GM23338 (cell line): ENCODE results near the gene GTF3C1. TPM values are rescaled to one million over a fixed set of nuclear protein-coding genes. Genes with fewer than 3 reads are reported as not detected.

Experiments
- ATAC-seq: fragments of 200-7000 bp; cut with Tn5 transposase; 3 replicates; pipeline ENCODE4 v1.9.1; 2020
- DNase-seq: peaks from one replicate; pipeline ENCODE4 v3.0.0-alpha.2; 2015; ENCODE audit warnings: low spot score
- H2AFZ ChIP-seq: fragments of 200-600 bp; sonication (generic); 2 replicates; pipeline ENCODE4 v1.8.0; 2016; ENCODE audit warnings: antibody characterized with exemption, mild to moderate bottlenecking, moderate library complexity
- H3F3A ChIP-seq: fragments of 200-600 bp; sonication (generic); replicated peaks from 2 replicates; pipeline ENCODE4 v1.8.0; 2017; ENCODE audit warnings: antibody characterized with exemption, mixed run types, low read depth
- H3K27ac ChIP-seq: fragments of 200-600 bp; sonication (generic); 2 replicates; pipeline ENCODE4 v1.6.1; 2016; ENCODE audit warnings: low read depth
- H3K27me3 ChIP-seq: fragments of 200-600 bp; sonication (generic); 2 replicates; pipeline ENCODE4 v1.8.0; 2016; ENCODE audit warnings: mild to moderate bottlenecking, mixed run types, moderate library complexity; ENCODE audit not compliant: insufficient read depth
- H3K36me3 ChIP-seq: fragments of 200-600 bp; sonication (generic); 2 replicates; pipeline ENCODE4 v1.8.0; 2016; ENCODE audit warnings: mild to moderate bottlenecking; ENCODE audit not compliant: insufficient read depth
- H3K4me1 ChIP-seq: fragments of 200-600 bp; sonication (generic); 2 replicates; pipeline ENCODE4 v1.8.0; 2016; ENCODE audit warnings: mild to moderate bottlenecking, moderate library complexity; ENCODE audit not compliant: insufficient read depth
- H3K4me2 ChIP-seq: fragments of 200-600 bp; sonication (generic); 2 replicates; pipeline ENCODE4 v1.7.1; 2017; ENCODE audit warnings: mixed run types
- H3K4me3 ChIP-seq: fragments of 200-600 bp; sonication (generic); 2 replicates; pipeline ENCODE4 v1.6.1; 2016; ENCODE audit warnings: mixed run types
- H3K79me2 ChIP-seq: fragments of 200-600 bp; sonication (generic); replicated peaks from 2 replicates; pipeline ENCODE4 v1.8.0; 2017; ENCODE audit warnings: mild to moderate bottlenecking; ENCODE audit not compliant: insufficient read depth
- H3K9me2 ChIP-seq: fragments of 200-600 bp; sonication (generic); 2 replicates; pipeline ENCODE4 v1.8.0; 2017; ENCODE audit not compliant: insufficient read depth
- H4K20me1 ChIP-seq: fragments of 200-600 bp; sonication (generic); replicated peaks from 2 replicates; pipeline ENCODE4 v1.8.0; 2017; ENCODE audit warnings: mild to moderate bottlenecking; ENCODE audit not compliant: insufficient read depth
- H3K27ac Mint-ChIP-seq: 2 replicates; pipeline ENCODE4 v1.8.0; 2020; ENCODE audit warnings: inconsistent platforms, mild to moderate bottlenecking, moderate library complexity, mixed read lengths
- H3K27me3 Mint-ChIP-seq: 3 replicates; pipeline ENCODE4 v1.8.0; 2022; ENCODE audit warnings: low read depth, mild to moderate bottlenecking, moderate library complexity, mixed read lengths, inconsistent platforms; ENCODE audit not compliant: insufficient read depth, poor library complexity
- H3K36me3 Mint-ChIP-seq: 3 replicates; pipeline ENCODE4 v1.8.0; 2021; ENCODE audit warnings: low read depth, mild to moderate bottlenecking, inconsistent platforms, moderate library complexity, mixed read lengths
- H3K4me1 Mint-ChIP-seq: 3 replicates; pipeline ENCODE4 v1.8.0; 2020; ENCODE audit warnings: mild to moderate bottlenecking, inconsistent platforms, mixed read lengths
- H3K4me3 Mint-ChIP-seq: 3 replicates; pipeline ENCODE4 v1.8.0; 2021; ENCODE audit warnings: moderate library complexity, mild to moderate bottlenecking, inconsistent platforms, mixed read lengths
- H3K9me3 Mint-ChIP-seq: 3 replicates; pipeline ENCODE4 v1.8.0; 2020; ENCODE audit warnings: moderate library complexity, mild to moderate bottlenecking, inconsistent platforms, mixed read lengths
- CTCF ChIP-seq, 2 experiments: fragments of 200-600 bp in 1 of 2; sonication (generic) in 1 of 2; conservative IDR thresholded peaks; 2 replicates each; pipeline versions ENCODE4 v1.5.1 to v1.6.1; 2016 to 2017; ENCODE audit warnings: antibody characterized with exemption in 2 of 2, low read depth in 2 of 2, mild to moderate bottlenecking in 2 of 2, moderate library complexity in 1 of 2
- EZH2 ChIP-seq: fragments of 200-600 bp; sonication (generic); IDR thresholded peaks from one replicate; pipeline ENCODE4 v1.8.0; 2017; ENCODE audit warnings: antibody characterized with exemption, mild to moderate bottlenecking, low read depth; ENCODE audit not compliant: unreplicated experiment
- NANOG ChIP-seq: IDR thresholded peaks from 2 replicates; pipeline ENCODE4 v1.6.1; 2016; ENCODE audit warnings: antibody characterized with exemption, borderline replicate concordance
- POLR2AphosphoS5 ChIP-seq: IDR thresholded peaks from 2 replicates; pipeline ENCODE4 v1.6.1; 2016; ENCODE audit warnings: antibody characterized with exemption, low read depth
- STAT1 ChIP-seq: IDR thresholded peaks from one replicate; pipeline ENCODE4 v1.6.1; 2016; ENCODE audit warnings: antibody characterized with exemption; ENCODE audit not compliant: unreplicated experiment
- polyA plus RNA-seq: library from polyadenylated mRNA; unstranded; fragments of >200 nt; fragmentation: Nextera tagmentation; extraction: Ambion mirVana; gene quantifications from 2 replicates; pipeline ENCODE4 v1.2.1, GENCODE V29; 2016
- total RNA-seq: library from RNA; depleted of rRNA; stranded (reverse); fragments of >200 nt; shearing (Covaris generic); gene quantifications from 2 replicates; pipeline ENCODE4 v1.2.3, GENCODE V29; 2014
- TF ChIP-seq, protein P1 (sequence below): IDR thresholded peaks from one replicate; pipeline ENCODE4 v1.6.1; 2018; ENCODE audit warnings: antibody characterized with exemption; ENCODE audit not compliant: unreplicated experiment
- TF ChIP-seq, protein P2 (sequence below): IDR thresholded peaks from 2 replicates; pipeline ENCODE4 v1.6.1; 2016; ENCODE audit warnings: antibody characterized with exemption
- TF ChIP-seq, protein P3 (sequence below): fragments of 250-450 bp; sonication (Bioruptor Pico); IDR thresholded peaks from 2 replicates; pipeline ENCODE4 v1.5.0; 2020; ENCODE audit warnings: mild to moderate bottlenecking, moderate library complexity

The GTF3C1 gene
- total and polyA plus RNA-seq, 2 experiments from 2014 or later: 78.5 to 138 TPM

GRCh38 chr16:27558434-27558833 lies 8.7 kb upstream of the GTF3C1 start (continued):
- TF ChIP-seq, protein P1, sequence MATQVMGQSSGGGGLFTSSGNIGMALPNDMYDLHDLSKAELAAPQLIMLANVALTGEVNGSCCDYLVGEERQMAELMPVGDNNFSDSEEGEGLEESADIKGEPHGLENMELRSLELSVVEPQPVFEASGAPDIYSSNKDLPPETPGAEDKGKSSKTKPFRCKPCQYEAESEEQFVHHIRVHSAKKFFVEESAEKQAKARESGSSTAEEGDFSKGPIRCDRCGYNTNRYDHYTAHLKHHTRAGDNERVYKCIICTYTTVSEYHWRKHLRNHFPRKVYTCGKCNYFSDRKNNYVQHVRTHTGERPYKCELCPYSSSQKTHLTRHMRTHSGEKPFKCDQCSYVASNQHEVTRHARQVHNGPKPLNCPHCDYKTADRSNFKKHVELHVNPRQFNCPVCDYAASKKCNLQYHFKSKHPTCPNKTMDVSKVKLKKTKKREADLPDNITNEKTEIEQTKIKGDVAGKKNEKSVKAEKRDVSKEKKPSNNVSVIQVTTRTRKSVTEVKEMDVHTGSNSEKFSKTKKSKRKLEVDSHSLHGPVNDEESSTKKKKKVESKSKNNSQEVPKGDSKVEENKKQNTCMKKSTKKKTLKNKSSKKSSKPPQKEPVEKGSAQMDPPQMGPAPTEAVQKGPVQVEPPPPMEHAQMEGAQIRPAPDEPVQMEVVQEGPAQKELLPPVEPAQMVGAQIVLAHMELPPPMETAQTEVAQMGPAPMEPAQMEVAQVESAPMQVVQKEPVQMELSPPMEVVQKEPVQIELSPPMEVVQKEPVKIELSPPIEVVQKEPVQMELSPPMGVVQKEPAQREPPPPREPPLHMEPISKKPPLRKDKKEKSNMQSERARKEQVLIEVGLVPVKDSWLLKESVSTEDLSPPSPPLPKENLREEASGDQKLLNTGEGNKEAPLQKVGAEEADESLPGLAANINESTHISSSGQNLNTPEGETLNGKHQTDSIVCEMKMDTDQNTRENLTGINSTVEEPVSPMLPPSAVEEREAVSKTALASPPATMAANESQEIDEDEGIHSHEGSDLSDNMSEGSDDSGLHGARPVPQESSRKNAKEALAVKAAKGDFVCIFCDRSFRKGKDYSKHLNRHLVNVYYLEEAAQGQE: no peak
- no peak for TF ChIP-seq STAT1
- TF ChIP-seq EZH2: no peak
- TF ChIP-seq CTCF (conservative IDR thresholded peaks at IDR 0.05; ENCODE audit: low read depth in 2 of 2): no peak

DNA sequence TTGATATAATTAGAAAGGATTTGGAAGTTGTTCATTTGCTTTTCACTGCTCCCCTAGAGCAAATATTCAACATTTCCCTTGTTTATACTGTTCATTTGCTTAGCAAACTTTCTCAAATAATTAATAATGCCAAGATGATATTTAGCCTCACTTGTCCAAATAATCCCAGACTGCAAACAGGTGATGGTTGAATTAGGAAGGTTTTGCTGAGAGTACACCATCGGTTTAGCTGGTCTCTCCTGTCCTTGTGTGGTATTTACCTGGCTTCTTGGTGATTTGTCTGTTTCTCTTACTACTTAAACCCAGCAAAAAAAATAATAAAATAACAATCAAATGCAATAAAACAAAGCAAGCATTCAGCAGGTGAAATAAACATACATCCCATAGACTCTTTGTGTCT lies 6.8 kb upstream of the GTF3C1 start:
- H3F3A ChIP-seq: no peaks in the 10 kb centered on the region
- no peaks in the 10 kb centered on the region for H3K36me3 Mint-ChIP-seq
- H3K27me3 ChIP-seq: no peaks in the 10 kb centered on the region
- TF ChIP-seq, protein P2, sequence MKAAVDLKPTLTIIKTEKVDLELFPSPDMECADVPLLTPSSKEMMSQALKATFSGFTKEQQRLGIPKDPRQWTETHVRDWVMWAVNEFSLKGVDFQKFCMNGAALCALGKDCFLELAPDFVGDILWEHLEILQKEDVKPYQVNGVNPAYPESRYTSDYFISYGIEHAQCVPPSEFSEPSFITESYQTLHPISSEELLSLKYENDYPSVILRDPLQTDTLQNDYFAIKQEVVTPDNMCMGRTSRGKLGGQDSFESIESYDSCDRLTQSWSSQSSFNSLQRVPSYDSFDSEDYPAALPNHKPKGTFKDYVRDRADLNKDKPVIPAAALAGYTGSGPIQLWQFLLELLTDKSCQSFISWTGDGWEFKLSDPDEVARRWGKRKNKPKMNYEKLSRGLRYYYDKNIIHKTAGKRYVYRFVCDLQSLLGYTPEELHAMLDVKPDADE: no peak
- TF ChIP-seq NANOG (no peak), EZH2 (no peak), POLR2AphosphoS5 (no peak)
- TF ChIP-seq, protein P3, sequence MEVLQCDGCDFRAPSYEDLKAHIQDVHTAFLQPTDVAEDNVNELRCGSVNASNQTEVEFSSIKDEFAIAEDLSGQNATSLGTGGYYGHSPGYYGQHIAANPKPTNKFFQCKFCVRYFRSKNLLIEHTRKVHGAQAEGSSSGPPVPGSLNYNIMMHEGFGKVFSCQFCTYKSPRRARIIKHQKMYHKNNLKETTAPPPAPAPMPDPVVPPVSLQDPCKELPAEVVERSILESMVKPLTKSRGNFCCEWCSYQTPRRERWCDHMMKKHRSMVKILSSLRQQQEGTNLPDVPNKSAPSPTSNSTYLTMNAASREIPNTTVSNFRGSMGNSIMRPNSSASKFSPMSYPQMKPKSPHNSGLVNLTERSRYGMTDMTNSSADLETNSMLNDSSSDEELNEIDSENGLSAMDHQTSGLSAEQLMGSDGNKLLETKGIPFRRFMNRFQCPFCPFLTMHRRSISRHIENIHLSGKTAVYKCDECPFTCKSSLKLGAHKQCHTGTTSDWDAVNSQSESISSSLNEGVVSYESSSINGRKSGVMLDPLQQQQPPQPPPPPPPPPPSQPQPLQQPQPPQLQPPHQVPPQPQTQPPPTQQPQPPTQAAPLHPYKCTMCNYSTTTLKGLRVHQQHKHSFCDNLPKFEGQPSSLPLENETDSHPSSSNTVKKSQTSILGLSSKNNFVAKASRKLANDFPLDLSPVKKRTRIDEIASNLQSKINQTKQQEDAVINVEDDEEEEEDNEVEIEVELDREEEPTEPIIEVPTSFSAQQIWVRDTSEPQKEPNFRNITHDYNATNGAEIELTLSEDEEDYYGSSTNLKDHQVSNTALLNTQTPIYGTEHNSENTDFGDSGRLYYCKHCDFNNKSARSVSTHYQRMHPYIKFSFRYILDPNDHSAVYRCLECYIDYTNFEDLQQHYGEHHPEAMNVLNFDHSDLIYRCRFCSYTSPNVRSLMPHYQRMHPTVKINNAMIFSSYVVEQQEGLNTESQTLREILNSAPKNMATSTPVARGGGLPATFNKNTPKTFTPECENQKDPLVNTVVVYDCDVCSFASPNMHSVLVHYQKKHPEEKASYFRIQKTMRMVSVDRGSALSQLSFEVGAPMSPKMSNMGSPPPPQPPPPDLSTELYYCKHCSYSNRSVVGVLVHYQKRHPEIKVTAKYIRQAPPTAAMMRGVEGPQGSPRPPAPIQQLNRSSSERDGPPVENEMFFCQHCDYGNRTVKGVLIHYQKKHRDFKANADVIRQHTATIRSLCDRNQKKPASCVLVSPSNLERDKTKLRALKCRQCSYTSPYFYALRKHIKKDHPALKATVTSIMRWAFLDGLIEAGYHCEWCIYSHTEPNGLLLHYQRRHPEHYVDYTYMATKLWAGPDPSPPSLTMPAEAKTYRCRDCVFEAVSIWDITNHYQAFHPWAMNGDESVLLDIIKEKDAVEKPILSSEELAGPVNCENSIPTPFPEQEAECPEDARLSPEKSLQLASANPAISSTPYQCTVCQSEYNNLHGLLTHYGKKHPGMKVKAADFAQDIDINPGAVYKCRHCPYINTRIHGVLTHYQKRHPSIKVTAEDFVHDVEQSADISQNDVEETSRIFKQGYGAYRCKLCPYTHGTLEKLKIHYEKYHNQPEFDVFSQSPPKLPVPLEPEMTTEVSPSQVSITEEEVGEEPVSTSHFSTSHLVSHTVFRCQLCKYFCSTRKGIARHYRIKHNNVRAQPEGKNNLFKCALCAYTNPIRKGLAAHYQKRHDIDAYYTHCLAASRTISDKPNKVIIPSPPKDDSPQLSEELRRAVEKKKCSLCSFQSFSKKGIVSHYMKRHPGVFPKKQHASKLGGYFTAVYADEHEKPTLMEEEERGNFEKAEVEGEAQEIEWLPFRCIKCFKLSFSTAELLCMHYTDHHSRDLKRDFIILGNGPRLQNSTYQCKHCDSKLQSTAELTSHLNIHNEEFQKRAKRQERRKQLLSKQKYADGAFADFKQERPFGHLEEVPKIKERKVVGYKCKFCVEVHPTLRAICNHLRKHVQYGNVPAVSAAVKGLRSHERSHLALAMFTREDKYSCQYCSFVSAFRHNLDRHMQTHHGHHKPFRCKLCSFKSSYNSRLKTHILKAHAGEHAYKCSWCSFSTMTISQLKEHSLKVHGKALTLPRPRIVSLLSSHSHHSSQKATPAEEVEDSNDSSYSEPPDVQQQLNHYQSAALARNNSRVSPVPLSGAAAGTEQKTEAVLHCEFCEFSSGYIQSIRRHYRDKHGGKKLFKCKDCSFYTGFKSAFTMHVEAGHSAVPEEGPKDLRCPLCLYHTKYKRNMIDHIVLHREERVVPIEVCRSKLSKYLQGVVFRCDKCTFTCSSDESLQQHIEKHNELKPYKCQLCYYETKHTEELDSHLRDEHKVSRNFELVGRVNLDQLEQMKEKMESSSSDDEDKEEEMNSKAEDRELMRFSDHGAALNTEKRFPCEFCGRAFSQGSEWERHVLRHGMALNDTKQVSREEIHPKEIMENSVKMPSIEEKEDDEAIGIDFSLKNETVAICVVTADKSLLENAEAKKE: no peak
- no peak overlapping the region for H3K27ac ChIP-seq
- DNase-seq (no peak), ATAC-seq (no peak)
- H3K79me2 ChIP-seq: peaks cover 8% of the 10 kb centered on the region
- H3K9me2 ChIP-seq: no peaks in the 10 kb centered on the region
- H3K36me3 ChIP-seq: no peaks in the 10 kb centered on the region; the same call in 1 of the 2 replicates
- no peaks in the 10 kb centered on the region for H3K9me3 Mint-ChIP-seq
- H3K4me3 ChIP-seq: no peak overlapping the region
- H3K27ac Mint-ChIP-seq: no peak overlapping the region
- H4K20me1 ChIP-seq: no peaks in the 10 kb centered on the region
- no peak overlapping the region for H2AFZ ChIP-seq
- H3K27me3 Mint-ChIP-seq: peaks cover 3% of the 10 kb centered on the region
- H3K4me3 Mint-ChIP-seq: no peak overlapping the region
- H3K4me1 Mint-ChIP-seq: no peaks in the 10 kb centered on the region
- H3K4me1 ChIP-seq: no peaks in the 10 kb centered on the region
- H3K4me2 ChIP-seq: no peak overlapping the region
